NCI-H1694 (cell line): ENCODE results near the gene SEMA3G.

Experiments used
- DNase-seq: peaks from one replicate; lab custom pipeline; 2025; lab: John Stamatoyannopoulos, UW

Gene SEMA3G

GRCh38 chr3:52444860-52445793, at the start of gene SEMA3G:
SEMA3G (minus strand) TSS chr3:52445103; CDS start chr3:52445027, 76 bp downstream.
- DNase-seq = no peak

GRCh38 chr3:52494445-52494844, 49.5 kb upstream of the SEMA3G start:
- DNase-seq = no peak

DNA sequence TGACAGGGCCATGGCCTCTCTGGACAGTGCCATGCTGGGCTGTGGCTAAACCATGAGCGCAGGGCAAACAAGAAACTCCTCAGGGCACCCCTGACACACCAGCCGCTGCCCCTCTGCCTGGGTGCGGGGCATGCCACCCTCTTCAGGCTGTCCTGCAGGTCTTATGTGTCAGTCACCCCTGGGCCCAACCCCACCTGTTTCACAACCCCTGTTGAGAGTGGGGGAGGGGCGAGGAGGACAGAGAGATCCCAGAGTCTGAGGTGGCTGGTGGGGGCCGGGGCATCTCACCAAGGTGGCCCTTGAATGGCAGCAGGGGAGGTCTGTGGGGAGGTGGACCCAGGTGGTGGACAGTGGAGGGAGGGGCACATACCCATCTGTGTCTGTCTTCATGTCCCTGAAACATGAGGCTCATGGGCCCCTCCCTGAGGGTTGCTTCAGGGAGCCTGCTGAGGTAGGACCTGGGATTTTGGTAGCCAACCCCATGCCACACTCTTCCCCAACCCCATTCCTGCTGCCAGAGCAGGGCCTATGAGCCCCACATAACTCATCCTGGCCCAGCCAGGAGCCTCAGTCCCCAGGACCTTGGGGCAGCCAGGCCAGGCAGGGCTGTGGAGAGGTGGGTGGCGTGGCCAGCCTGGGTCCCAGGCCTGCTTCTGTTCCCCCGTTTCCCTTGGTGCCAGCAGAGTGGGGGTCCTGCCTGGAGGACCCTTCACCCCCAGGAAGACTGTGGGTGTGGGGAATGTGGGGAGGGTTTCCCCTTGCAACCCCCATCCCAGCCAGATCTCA, 48.5 kb upstream of the SEMA3G start:
- no peak for DNase-seq

GRCh38 chr3:52492059-52492458, 47.2 kb upstream of the SEMA3G start:
- no peak for DNase-seq

DNA sequence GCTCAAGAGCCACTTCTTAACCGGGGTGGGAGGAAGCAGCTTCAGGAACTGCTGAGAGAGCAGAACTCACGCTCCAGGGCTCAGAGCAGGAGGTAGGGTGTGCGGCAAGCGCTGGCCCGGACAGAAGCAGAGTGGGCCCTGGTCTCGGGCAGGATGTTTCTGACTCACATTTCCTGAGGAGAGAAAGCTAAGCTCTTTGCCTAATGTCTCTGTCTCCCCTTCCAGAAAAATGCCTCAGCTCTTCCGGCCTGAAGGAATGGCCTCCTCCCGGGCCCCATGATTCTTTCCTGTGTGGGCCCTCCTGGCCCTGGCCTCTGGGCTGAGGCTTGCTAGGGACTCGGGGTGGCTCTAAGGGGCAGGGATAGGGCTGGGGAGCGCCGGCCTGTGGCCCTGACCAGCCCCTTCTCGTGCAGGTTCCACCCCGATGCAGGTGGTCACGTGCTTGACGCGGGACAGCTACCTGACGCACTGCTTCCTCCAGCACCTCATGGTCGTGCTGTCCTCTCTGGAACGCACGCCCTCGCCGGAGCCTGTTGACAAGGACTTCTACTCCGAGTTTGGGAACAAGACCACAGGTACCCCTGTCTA, 46.1 kb upstream of the SEMA3G start:
- no peak for DNase-seq

GRCh38 chr3:52490035-52490938, 45.4 kb upstream of the SEMA3G start:
- DNase-seq = no peak

- no peak for DNase-seq
Observed at GRCh38 chr3:52489453-52489852, 44.5 kb upstream of the SEMA3G start.

DNA sequence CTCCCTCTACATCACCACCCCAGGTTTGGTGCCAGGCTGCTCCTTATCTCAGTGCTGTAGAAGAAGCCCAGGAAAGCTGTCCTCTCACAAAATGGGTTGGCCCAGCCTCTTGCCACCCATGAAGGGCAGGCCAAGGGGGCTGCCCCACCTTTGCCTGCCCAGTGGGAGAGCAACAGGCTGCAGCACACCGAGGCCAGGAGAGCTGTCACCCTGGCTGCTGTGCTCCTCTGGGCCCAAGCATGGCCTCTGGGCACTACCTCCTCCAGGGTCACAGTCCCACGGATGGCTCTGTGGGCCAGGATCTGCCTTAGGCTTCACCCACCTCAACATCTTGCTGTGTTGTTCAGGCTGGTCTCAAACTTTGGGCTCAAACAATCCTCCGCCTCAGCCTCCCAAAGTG, 43.8 kb upstream of the SEMA3G start:
- no peak for DNase-seq

DNA sequence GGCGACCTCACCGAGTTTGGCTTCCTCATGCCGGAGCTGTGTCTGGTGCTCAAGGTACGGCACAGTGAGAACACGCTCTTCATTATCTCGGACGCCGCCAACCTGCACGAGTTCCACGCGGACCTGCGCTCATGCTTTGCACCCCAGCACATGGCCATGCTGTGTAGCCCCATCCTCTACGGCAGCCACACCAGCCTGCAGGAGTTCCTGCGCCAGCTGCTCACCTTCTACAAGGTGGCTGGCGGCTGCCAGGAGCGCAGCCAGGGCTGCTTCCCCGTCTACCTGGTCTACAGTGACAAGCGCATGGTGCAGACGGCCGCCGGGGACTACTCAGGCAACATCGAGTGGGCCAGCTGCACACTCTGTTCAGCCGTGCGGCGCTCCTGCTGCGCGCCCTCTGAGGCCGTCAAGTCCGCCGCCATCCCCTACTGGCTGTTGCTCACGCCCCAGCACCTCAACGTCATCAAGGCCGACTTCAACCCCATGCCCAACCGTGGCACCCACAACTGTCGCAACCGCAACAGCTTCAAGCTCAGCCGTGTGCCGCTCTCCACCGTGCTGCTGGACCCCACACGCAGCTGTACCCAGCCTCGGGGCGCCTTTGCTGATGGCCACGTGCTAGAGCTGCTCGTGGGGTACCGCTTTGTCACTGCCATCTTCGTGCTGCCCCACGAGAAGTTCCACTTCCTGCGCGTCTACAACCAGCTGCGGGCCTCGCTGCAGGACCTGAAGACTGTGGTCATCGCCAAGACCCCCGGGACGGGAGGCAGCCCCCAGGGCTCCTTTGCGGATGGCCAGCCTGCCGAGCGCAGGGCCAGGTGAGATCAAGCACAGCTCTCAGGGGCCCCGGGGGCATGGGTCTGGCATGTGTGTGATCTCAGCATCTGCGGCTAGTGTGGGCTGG, 43.1 kb upstream of the SEMA3G start:
- no peak for DNase-seq

DNA sequence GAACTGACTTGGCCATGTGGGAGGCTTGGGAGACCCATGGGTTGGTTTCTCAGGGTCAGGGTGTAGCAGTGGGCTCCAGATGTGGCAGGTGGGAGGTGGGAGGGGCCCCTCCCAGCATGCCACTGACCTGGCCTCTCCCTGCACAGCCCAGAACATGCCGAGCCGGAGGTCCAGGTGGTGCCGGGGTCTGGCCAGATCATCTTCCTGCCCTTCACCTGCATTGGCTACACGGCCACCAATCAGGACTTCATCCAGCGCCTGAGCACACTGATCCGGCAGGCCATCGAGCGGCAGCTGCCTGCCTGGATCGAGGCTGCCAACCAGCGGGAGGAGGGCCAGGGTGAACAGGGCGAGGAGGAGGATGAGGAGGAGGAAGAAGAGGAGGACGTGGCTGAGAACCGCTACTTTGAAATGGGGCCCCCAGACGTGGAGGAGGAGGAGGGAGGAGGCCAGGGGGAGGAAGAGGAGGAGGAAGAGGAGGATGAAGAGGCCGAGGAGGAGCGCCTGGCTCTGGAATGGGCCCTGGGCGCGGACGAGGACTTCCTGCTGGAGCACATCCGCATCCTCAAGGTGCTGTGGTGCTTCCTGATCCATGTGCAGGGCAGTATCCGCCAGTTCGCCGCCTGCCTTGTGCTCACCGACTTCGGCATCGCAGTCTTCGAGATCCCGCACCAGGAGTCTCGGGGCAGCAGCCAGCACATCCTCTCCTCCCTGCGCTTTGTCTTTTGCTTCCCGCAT, 42.3 kb upstream of the SEMA3G start:
- DNase-seq = no peak

DNA sequence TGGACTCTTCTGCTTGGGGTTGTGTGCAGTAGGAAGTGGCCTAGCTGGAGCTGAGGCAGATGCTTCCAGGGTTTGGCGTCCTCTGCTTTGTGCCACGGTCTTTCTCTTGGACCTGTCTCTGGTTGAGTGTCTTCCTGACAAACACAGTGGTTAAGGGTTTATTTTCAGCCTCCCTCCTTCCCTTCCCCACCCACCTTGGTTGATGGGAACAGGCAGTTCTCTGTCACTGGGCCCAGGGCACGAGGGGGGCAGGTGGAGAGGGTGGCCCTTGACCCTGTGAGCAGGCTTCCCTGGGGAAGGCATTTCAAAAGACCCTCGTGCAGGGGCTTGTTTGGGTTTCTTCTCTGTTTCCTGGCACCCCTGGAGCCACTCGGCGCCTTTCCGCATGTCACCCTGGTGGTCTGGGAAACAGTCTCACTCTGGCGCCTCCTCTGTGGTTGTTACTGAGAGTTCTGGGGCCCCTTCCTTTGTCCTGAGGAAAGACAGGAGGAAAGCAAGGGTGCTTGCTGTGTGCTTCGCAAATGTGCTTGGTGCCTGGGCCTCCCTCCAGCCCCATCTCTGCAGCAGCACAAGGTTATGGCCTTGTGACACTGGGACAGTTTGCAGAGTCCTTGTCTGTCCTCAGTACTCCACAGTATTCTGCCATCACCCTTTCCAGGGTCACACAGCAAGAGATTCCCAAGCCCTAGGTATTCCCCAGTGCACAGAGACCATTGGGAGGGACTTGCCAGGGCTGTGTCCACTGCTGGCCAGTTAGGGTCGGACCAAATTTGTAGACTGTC, 40.0 kb upstream of the SEMA3G start:
- DNase-seq = no peak

DNA sequence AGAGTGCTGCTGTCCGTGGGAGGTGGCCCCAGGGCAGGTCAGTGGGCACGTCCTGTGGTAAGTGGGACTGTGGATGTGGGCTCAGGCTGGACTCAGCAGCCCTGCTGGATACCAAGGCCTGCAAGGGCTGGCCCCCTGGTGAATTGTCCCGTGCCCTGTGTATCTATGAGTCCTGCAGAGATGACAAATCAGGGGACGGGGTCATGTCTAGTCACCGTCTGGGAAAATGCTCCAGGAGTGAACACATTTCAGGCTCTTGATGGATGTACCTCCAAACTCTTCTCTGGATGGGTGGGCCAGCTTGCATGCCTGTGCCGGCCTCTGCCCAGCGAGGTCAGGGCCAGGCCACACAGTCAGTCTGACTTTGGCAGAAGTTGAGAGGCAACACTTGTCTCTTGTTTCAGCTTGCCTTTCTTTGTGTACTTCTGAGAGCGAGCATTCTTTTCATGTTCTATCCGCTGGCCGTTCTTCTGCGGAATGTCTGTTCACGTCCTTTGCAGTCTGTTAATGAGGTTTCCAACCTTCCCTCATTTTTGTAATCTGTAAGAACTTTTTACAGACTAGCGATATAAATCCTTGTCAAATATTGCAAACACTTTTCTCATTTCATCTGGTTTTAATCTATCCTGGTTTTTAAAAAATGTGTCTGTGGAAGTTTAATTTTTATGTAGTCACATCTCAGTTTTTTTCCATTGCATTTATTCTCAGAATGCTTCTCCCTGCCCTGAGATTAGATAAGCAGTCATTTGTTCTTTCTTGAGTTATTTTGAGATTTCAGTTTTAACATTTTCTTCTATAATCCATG, 38.9 kb upstream of the SEMA3G start:
- no peak for DNase-seq

DNA sequence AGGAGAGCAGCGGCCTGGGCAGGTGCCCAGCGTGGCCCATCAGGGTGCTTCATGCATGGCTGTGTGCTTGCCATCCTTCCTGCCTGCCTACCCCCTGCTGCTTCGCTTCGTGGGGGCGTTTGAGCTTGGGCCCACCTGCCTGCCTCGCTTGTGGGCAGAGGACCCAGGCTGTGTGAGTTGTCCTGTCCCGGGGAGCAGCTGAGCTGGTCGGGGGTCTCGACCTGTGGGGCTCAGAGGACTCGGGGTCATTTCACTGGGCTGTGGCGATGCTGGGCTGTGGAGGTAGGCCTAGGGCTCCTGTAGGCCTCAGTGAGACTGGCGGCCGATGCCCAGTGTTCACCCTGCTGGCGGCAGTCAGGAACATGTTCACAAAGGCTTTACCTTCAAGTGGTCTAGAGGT, 38.2 kb upstream of the SEMA3G start:
- DNase-seq = no peak

DNA sequence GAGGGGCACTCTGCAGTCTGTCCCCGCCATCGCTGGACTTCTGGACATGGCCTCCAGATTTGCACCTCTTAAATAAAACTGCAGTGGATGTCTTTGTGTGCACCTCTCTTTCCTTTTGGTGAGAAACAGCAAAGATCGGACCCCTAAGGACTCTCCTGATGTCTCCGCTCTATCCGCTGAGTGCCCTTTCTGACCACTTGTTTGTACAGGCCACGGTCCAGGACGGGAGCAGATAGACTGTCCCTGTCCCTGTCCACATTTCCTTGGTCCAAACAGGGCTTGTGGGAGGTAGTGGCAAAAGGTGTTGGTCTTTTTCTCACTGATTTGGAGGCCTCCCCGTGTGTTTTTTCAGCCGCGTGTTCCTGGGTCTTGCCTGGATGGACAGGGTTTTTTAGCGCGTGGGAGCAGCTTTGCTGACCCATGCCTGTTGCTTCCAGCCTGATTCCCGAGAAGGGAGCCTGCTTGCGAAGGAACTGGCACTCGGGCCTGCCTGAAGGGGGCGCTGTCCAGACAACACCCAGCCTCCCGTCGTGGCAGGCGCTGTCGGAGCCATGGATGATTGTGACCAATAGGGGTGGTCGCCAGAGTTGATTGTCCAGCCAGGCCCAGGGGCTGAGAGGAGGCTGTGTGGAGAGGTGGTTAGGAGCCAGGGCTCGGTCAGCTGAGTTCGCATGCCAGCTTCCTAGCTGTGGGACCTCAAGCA, 37.1 kb upstream of the SEMA3G start:
- no peak for DNase-seq

GRCh38 chr3:52480768-52481715, 36.1 kb upstream of the SEMA3G start:
- no peak for DNase-seq

DNA sequence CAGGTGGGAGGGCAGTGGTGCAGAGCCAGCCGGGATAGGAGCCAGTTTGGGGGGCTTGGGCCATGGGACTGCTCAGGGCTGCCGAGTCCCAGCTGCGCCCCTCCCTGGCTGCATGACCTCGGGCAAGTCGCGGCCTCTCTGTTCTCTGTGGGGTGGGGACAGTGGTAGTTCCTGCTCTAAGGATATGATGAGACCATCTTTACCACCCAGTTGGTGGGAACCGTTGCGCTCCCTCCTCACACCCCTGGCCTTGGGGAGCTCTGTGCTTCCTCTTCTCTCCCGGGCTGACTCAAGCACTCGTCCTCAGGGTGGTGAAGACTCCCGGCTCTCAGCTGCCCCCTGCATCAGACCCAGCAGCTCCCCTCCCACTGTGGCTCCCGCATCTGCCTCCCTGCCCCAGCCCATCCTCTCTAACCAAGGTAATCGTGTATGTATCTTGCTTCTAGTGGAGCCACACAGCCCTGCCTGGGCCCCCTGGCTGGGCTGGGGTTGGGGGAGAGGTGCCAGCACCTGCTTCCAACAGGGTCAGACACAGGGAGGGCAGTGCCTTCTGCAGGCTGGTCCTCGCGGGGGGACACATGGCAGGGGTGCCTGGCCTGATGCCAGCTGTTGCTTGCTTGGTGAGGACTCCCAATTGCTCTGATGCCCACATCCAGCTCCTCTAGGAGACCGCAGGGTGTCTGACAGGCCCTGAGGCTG, 35.1 kb upstream of the SEMA3G start:
- DNase-seq = no peak
